Pancreas (tissue), 10 donors: ENCODE data around the gene SLC43A1. TPM values are rescaled to one million over a fixed set of nuclear protein-coding genes. Genes with fewer than 3 reads are reported as not detected.

ENCODE experiments used
- ATAC-seq, 4 donors: fragments of 200-7000 bp; cut with Tn5 transposase; one replicate each; pipeline versions ENCODE4 v1.8.0 to v1.9.1; 2020; ENCODE audit warnings: mild to moderate bottlenecking in 4 of 4, moderate library complexity in 4 of 4
- DNase-seq, 6 donors: peaks; one replicate each; pipeline ENCODE4 v3.0.0-alpha.2; 2020
- FAIRE-seq: peaks from 2 replicates; lab custom pipeline; 2012; peaks lifted over from hg19 to GRCh38; lab: Jason Lieb, UNC
- H3K27ac ChIP-seq, 4 donors: fragments of 200-600 bp; sonication (generic); 1 replicate in 3 of 4; 2 replicates in 1 of 4; pipeline versions ENCODE4 v1.5.0 to v1.8.0; 2020
- H3K27me3 ChIP-seq, 4 donors: fragments of 200-600 bp; one replicate each; pipeline ENCODE4 v1.8.0; 2021
- H3K36me3 ChIP-seq, 3 donors: fragments of 200-600 bp; sonication (generic) in 1 of 3; one replicate each; pipeline versions ENCODE4 v1.5.0 to v1.8.0; 2020 to 2021
- H3K4me1 ChIP-seq, 3 donors: fragments of 200-600 bp; one replicate each; pipeline ENCODE4 v1.8.0; 2021
- H3K4me3 ChIP-seq, 4 donors: fragments of 200-600 bp; sonication (generic) in 2 of 4; one replicate each; pipeline versions ENCODE4 v1.5.0 to v1.8.0; 2020 to 2021
- H3K9me3 ChIP-seq, 4 donors: fragments of 200-600 bp; one replicate each; pipeline ENCODE4 v1.8.0; 2021
- CTCF ChIP-seq, 4 donors: fragments of 200-600 bp; sonication (generic) in 3 of 4; IDR thresholded peaks; one replicate each; pipeline versions ENCODE4 v1.5.0 to v1.8.0; 2021; ENCODE audit warnings: antibody characterized with exemption in 4 of 4
- WGBS, 2 donors: extraction: QIAGEN DNeasy Blood & Tissue Kit; methylation state at CpG; one replicate each; pipeline ENCODE4 v1.1.7; 2013; 5-methylcytosine and 5-hydroxymethylcytosine counted together
- intact Hi-C, 3 donors: fragments of 100-400 bp; cut with DNase I; formaldehyde crosslinking; loops; one replicate each; pipeline versions ENCODE4 v1.11.1 to v1.14.2; 2022
- polyA plus RNA-seq, 2 donors: library from polyadenylated mRNA; stranded (reverse); fragments of 200-250 nt; gene quantifications; one replicate each; pipeline ENCODE4 v1.2.3, GENCODE V29; 2013
- total RNA-seq, 6 donors: library from RNA; stranded (reverse); fragmentation: NEBNext Ultra II Directional in 4 of 6; extraction: Animal tissue kit (Norgen Biotek cat#: 25700) in 4 of 6; gene quantifications; one replicate each; pipeline versions ENCODE4 v1.2.1 to v1.2.4, GENCODE V29; 2021 to 2023
- donor health status: healthy with polysubstance abuse.
- donor health status: DM: no; HTN: no; CAD: no; lungs with moderate emphysema.
- donor health status: DM: no; HTN: no; CAD: no.
- donor health status: control.
- donor health status: control.
- donor health status: Bipolar disorder and iron deficiency.
- donor health status: DM: yes; HTN: yes; CAD: no.
- donor health status: DM: no; HTN: no; CAD: no.
- donor health status: DM: no; HTN: no; CAD: no.
- donor health status: DM: yes; HTN: yes; CAD: no.

The SLC43A1 gene
- total and polyA plus RNA-seq, 8 donors, result 78.3 to 280 (median 122) TPM

GRCh38 chr11:57513911-57514537 lies 1.5 kb downstream of the SLC43A1 start:
- ATAC-seq (peak; percentile 61 to 76 (median 68)), DNase-seq (peak; percentile 53 to 90 (median 70)), FAIRE-seq (no peak)
- H3K27me3 ChIP-seq, result no peaks in the 10 kb centered on the region
- H3K4me3 ChIP-seq, result peak overlapping the region; percentile 76 to 96 (median 88)
- TF ChIP-seq CTCF (IDR thresholded peaks at IDR 0.05), result no peak
- peaks cover 0 to 5% (median 3%) of the 10 kb centered on the region in 3 donors for H3K4me1 ChIP-seq
- H3K27ac ChIP-seq, result peak overlapping the region; percentile 71 to 89 (median 80)
- intact Hi-C loops, result loop anchor here in 1 of 3 donors (10.0 kb wide), 1 partner anchor 49 kb away; the partner anchor contains the start of gene RTN4RL2
- no peaks in the 10 kb centered on the region for H3K9me3 ChIP-seq
- WGBS, 2 donors, result 5% methylated on average over 33 to 35 of the region's 35 CpGs
- H3K36me3 ChIP-seq, result no peaks in the 10 kb centered on the region

DNA sequence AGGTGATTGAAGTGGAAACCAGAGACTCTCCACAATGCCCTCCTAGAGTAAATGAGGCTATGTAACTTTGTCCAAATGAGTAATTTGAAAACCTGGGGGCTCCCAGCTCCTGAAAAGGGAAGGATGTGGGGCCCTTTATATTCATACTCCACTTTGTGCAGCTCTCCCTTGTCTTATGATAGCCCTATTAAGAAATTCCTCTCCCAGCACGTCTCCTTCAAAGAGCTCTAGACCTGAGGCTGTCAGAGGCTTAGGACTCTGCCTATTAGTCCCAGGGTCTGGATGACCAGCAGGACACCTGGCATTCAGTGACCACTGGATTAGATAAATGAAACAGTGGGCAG lies 2.1 kb downstream of the SLC43A1 start:
- no peaks in the 10 kb centered on the region for H3K36me3 ChIP-seq
- ATAC-seq, result no peak
- no peaks in the 10 kb centered on the region for H3K9me3 ChIP-seq
- H3K4me1 ChIP-seq, result peaks cover 3 to 7% (median 5%) of the 10 kb centered on the region in 3 donors
- H3K27ac ChIP-seq, result peak overlapping the region in 3 of 4 donors; percentile 71 to 89 (median 76)
- TF ChIP-seq CTCF (IDR thresholded peaks at IDR 0.05), result no peak
- intact Hi-C loops, result loop anchor here in 1 of 3 donors (10.0 kb wide), 1 partner anchor 49 kb away; the partner anchor contains the start of gene RTN4RL2
- FAIRE-seq, result no peak
- H3K27me3 ChIP-seq, result no peaks in the 10 kb centered on the region
- H3K4me3 ChIP-seq, result peak overlapping the region; percentile 76 to 96 (median 88)
- peak in 1 of 6 donors; percentile 6 for DNase-seq
- 21 to 43% methylated on average over 1 of the region's 1 CpG for WGBS, 2 donors

DNA sequence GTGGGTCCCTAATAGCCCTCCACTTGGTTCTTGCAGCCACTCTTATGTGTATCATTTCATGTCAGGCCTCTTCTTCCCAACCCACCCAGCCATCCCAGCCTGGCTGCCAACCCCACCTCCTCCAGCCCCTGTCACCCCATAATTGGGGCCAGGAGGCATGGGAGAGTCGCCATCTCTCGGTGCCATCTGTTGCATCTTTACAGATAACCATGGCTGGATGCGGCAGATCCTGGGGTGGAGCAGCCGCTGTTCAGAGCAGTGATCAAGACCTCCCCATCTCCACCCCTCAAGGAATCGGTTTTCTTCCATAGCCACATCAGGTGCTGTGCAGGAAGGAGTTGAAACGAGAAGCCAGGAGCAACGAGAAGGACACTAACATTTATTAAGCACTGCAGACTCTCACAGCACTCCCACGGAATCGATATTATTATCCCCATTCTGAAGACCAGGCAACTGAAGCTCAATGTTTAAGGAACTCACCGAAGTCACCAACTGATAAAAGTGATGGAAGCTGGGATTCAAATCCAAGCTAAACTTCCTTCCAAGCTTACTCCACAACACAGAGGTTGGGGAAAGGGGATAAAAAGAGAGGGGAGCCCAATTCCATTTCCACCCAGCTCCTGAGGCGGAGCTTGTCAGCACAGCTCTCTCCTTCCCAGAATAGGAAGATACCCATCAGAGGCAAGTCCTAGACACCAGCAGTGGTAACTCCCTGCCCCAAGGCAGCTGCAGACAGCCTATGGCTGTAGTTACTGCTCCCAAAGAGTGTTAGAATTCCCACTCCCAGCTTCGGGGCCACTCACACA lies 2.7 kb downstream of the SLC43A1 start:
- Histone ChIP-seq H3K4me1 (peaks cover 3 to 9% (median 6%) of the 10 kb centered on the region in 3 donors), H3K9me3 (no peaks in the 10 kb centered on the region), H3K36me3 (peaks cover 0 to 2% (median 0%) of the 10 kb centered on the region in 3 donors), H3K27ac (peak overlapping the region in 3 of 4 donors; percentile 71 to 89 (median 76)), H3K4me3 (peak overlapping the region; percentile 76 to 96 (median 88)), H3K27me3 (no peaks in the 10 kb centered on the region)
- peak in 1 of 6 donors; percentile 20 for DNase-seq
- no peak for ATAC-seq
- TF ChIP-seq CTCF (IDR thresholded peaks at IDR 0.05), result no peak
- WGBS, 2 donors, result 38 to 44% methylated on average over 12 of the region's 12 CpGs
- intact Hi-C loops, result loop anchor here in 1 of 3 donors (10.0 kb wide), 1 partner anchor 48 kb away; the partner anchor contains the start of gene RTN4RL2
- no peak for FAIRE-seq

DNA sequence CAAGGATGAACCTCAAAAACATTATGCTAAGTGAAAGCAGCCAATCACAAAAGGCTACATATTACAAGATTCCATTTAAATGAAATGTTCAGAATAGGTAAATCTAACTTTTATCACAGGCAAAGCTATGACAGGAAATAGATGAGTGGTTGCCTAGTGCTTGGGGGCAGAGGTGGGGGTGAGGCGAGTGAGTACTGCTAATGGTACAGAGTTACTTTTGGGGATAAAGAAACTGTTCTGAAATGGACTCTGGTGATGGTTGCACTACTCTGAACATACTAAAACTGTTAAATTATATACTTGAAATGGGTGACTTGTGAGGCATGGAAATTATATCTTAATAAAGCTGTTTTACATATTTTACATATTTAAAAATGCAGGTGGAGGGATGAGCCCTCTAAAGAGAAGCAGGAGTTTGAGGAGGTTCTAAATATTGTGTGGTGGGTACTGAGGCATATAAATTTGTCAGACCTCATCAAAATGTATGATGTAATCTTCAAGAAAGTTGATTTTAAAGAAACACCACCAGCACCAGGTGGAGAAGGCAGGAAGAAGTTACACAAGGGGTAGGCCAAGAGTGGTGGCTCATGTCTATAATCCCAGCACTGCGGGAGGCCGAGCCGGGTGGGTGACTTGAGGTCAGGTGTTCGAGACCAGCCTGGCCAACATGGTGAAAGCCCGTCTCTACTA lies 3.6 kb downstream of the SLC43A1 start:
- intact Hi-C loops, result loop anchor here in 1 of 3 donors (10.0 kb wide), 1 partner anchor 47 kb away; the partner anchor contains the start of gene RTN4RL2

More for the DNA sequence above, 3.6 kb downstream of the SLC43A1 start:
- Histone ChIP-seq H3K36me3 (peaks cover 0 to 7% (median 0%) of the 10 kb centered on the region in 3 donors), H3K9me3 (no peaks in the 10 kb centered on the region), H3K4me1 (peaks cover 3 to 9% (median 8%) of the 10 kb centered on the region in 3 donors), H3K4me3 (peak overlapping the region in 2 of 4 donors; percentile 94 to 96), H3K27ac (peak overlapping the region in 1 of 4 donors; percentile 76), H3K27me3 (no peaks in the 10 kb centered on the region)
- TF ChIP-seq CTCF (IDR thresholded peaks at IDR 0.05), result no peak
- FAIRE-seq, result no peak
- no peak for DNase-seq
- WGBS, 2 donors, result 50 to 65% methylated on average over 6 of the region's 6 CpGs
- no peak for ATAC-seq
